ENCODE measurements around the gene FBXO31.

DNA sequence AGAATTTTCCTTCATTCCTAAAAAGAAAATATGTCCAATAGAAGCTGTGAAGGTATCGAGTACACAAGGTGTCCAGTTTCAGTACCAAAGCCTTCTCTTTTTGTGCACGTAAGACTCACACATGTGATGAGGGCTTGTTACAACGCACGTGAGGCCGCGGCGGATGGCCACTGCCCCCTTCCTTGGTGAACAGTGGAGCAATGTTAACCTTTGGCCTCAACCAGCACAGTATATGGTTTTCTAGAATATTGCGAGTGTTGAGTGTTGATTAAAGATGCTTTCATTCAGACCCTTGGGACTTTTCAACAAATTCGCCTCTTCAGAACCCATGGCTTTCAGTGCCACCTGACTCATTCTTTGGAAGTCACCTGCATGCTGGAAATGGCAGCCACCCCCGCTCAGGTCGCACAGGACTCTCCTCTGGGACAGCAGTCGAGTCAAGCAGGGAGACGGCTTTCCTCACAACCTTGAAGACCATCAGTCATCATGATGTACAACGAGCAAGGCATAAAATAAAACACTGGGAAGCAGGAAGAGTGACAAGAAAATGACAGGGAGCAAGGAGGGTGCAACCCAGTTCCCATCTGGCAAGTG, 23.0 kb upstream of the FBXO31 start:
- TF ChIP-seq CREB1 (IDR thresholded peaks at IDR 0.05; ENCODE audit: low read depth) (no peak), EP300 (IDR thresholded peaks at IDR 0.05; ENCODE audit: borderline replicate concordance in 1 of 2, control insufficient read depth in 1 of 2, low read depth in 2 of 2, low read length in 2 of 2) (no peak), POLR2AphosphoS5 (IDR thresholded peaks at IDR 0.05; ENCODE audit: low read length) (no peak), NFYB (IDR thresholded peaks at IDR 0.05; ENCODE audit: insufficient read depth, low read depth, low read length) (no peak), POLR2A (IDR thresholded peaks at IDR 0.05; ENCODE audit: low read depth, low read length) (no peak), SUZ12 (IDR thresholded peaks at IDR 0.05; ENCODE audit: unreplicated experiment) (no peak), TAF1 (IDR thresholded peaks at IDR 0.05; ENCODE audit: borderline replicate concordance, low read depth, low read length) (no peak), ZBTB33 (IDR thresholded peaks at IDR 0.05) (no peak)
- TF ChIP-seq, protein P1, sequence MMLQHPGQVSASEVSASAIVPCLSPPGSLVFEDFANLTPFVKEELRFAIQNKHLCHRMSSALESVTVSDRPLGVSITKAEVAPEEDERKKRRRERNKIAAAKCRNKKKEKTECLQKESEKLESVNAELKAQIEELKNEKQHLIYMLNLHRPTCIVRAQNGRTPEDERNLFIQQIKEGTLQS (IDR thresholded peaks at IDR 0.05; ENCODE audit: borderline replicate concordance, extremely low read depth, low read depth, low read length) = no peak
